Immature natural killer cell (primary cell): ENCODE measurements around the gene TP73. TPM values are rescaled to one million over a fixed set of nuclear protein-coding genes. Genes with fewer than 3 reads are reported as not detected.

Experiments
- DNase-seq, 3 donors: peaks; one replicate each; pipeline ENCODE4 v3.0.0; 2022; ENCODE audit warnings: mixed read lengths in 1 of 3
- H3K27ac Mint-ChIP-seq, 6 donors: one replicate each; pipeline ENCODE4 v1.8.0; 2020; ENCODE audit warnings: mixed read lengths in 6 of 6, mild to moderate bottlenecking in 5 of 6, inconsistent platforms in 4 of 6, moderate library complexity in 3 of 6
- H3K27me3 Mint-ChIP-seq, 3 donors: one replicate each; pipeline ENCODE4 v1.8.0; 2020 to 2021; ENCODE audit warnings: low read depth in 3 of 3, mild to moderate bottlenecking in 3 of 3, mixed read lengths in 3 of 3, moderate library complexity in 3 of 3, inconsistent platforms in 1 of 3
- H3K36me3 Mint-ChIP-seq, 3 donors: one replicate each; pipeline ENCODE4 v1.8.0; 2020; ENCODE audit warnings: mixed read lengths in 3 of 3, inconsistent platforms in 2 of 3, mild to moderate bottlenecking in 2 of 3
- H3K4me1 Mint-ChIP-seq, 2 donors: one replicate each; pipeline ENCODE4 v1.8.0; 2020; ENCODE audit warnings: inconsistent platforms in 2 of 2, mild to moderate bottlenecking in 2 of 2, mixed read lengths in 2 of 2, moderate library complexity in 1 of 2
- H3K4me3 Mint-ChIP-seq, 5 donors: one replicate each; pipeline ENCODE4 v1.8.0; 2020; ENCODE audit warnings: mild to moderate bottlenecking in 5 of 5, mixed read lengths in 5 of 5, inconsistent platforms in 3 of 5, moderate library complexity in 3 of 5
- H3K9me3 Mint-ChIP-seq, 6 donors: one replicate each; pipeline ENCODE4 v1.8.0; 2020; ENCODE audit warnings: mild to moderate bottlenecking in 6 of 6, mixed read lengths in 6 of 6, inconsistent platforms in 4 of 6, moderate library complexity in 3 of 6
- polyA plus RNA-seq, 3 donors: library from polyadenylated mRNA; unstranded; fragments of 300-500 nt; fragmentation: Illumina TruSeq; gene quantifications; one replicate each; pipeline ENCODE4 v1.2.3, GENCODE V29; 2021

Gene TP73
- polyA plus RNA-seq, 3 donors from 2014 or later, result not detected

GRCh38 chr1:3706651-3707297 is 54.5 kb downstream of the TP73 start:
- Mint-ChIP-seq H3K27me3 (peaks cover 0 to 9% (median 0%) of the 10 kb centered on the region in 3 donors), H3K4me3 (no peak overlapping the region), H3K9me3 (no peaks in the 10 kb centered on the region), H3K36me3 (no peaks in the 10 kb centered on the region), H3K27ac (no peak overlapping the region), H3K4me1 (peaks cover 3 to 6% of the 10 kb centered on the region in 2 donors)
- DNase-seq, result no peak

DNA sequence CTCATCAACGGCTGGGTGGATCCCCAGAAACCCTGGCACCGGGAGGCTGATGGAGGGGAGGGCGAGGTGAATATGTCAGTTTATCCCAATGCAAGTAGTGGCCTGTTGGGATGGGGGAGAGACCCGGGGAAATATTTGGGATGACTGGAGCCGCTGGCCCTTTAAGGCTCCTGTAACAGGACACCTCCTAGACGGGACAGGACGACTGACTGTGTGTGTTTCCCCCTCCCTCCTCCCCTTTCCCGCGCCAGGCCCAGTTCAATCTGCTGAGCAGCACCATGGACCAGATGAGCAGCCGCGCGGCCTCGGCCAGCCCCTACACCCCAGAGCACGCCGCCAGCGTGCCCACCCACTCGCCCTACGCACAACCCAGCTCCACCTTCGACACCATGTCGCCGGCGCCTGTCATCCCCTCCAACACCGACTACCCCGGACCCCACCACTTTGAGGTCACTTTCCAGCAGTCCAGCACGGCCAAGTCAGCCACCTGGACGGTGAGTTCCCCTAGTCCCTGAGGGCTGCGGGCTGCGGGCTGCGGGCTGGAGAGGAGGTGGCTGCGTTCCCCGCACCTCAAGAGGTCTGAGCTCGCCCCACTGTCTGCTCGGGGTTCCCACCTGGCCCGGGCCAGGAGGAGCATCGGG is 55.1 kb downstream of the TP73 start:
- DNase-seq, result no peak
- H3K27me3 Mint-ChIP-seq, result peaks cover 0 to 9% (median 0%) of the 10 kb centered on the region in 3 donors
- no peaks in the 10 kb centered on the region for H3K9me3 Mint-ChIP-seq
- no peak overlapping the region for H3K27ac Mint-ChIP-seq
- no peak overlapping the region for H3K4me3 Mint-ChIP-seq
- no peaks in the 10 kb centered on the region for H3K36me3 Mint-ChIP-seq
- H3K4me1 Mint-ChIP-seq, result peaks cover 3 to 6% of the 10 kb centered on the region in 2 donors

DNA sequence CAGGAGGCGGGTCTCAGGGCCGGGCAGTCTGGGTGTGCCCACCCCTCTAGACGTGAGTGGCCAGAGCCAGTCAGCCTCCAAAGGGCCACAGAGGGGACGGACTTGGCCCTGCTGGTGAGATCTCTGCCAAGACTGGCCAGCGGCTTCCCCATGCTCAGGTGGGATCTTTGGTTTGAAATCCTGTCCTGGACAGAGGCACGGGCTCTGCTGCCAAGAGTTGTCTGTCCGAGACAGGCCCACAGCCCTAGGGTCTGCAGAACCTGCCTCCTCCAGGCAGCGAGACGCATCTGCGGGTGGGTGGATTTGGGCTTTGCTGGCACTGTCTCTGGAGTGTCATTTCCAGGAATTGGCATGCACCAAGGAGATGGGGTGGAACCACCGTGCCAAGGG is 55.6 kb downstream of the TP73 start:
- Mint-ChIP-seq H3K4me3 (no peak overlapping the region), H3K4me1 (peaks cover 3 to 6% of the 10 kb centered on the region in 2 donors), H3K27ac (no peak overlapping the region), H3K9me3 (no peaks in the 10 kb centered on the region), H3K27me3 (peaks cover 0 to 9% (median 0%) of the 10 kb centered on the region in 3 donors), H3K36me3 (no peaks in the 10 kb centered on the region)
- DNase-seq, result no peak

- Mint-ChIP-seq H3K36me3 (no peaks in the 10 kb centered on the region), H3K27me3 (peaks cover 0 to 9% (median 0%) of the 10 kb centered on the region in 3 donors), H3K9me3 (no peaks in the 10 kb centered on the region), H3K4me3 (no peak overlapping the region), H3K4me1 (peaks cover 3 to 6% of the 10 kb centered on the region in 2 donors), H3K27ac (no peak overlapping the region)
- no peak for DNase-seq
Measured at GRCh38 chr1:3708791-3709190, 56.5 kb downstream of the TP73 start.

DNA sequence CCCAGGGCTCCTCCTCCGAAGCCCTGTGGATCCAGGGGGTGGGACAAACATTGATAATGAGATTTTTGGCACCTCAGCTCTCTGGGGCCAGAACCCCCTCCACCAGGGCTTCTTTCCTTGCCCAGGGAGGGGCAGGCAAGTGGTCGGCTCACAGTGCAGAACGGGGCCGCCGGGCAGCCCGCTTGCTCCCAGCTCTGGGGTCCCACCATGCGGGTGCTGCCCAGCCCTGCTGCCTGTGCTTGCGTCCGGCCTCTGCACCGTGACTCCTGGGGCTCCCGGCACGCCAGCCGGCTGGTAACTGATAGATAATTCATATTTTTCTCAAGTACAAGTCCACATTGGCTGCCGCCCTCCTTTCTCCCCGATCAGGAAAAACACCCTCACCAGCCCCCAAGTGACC is 57.9 kb downstream of the TP73 start:
- H3K4me1 Mint-ChIP-seq, result no peaks in the 10 kb centered on the region
- H3K9me3 Mint-ChIP-seq, result no peaks in the 10 kb centered on the region
- H3K27me3 Mint-ChIP-seq, result peaks cover 0 to 9% (median 0%) of the 10 kb centered on the region in 3 donors
- DNase-seq, result no peak
- no peak overlapping the region for H3K27ac Mint-ChIP-seq
- H3K4me3 Mint-ChIP-seq, result no peak overlapping the region
- no peaks in the 10 kb centered on the region for H3K36me3 Mint-ChIP-seq

DNA sequence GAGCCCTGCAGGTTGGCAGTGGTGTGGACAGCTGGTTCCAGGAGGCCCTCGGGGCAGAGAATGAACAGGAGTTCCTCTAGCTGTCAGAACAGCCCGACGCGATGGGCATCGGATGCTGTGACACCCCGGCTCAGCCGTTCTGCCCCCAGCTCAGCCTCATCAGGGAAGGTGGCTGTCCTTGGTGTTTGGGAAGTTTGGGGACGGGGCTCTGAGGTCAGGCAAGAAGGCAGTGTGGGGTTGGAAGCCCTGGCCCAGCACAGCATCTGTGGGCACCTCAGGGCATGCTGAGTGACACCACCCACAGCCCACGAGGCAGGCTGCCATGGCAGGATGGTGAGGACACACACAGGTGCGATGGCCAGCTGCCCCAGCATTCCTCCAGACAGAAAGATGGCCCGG is 59.1 kb downstream of the TP73 start:
- Mint-ChIP-seq H3K36me3 (no peaks in the 10 kb centered on the region), H3K27ac (no peak overlapping the region), H3K27me3 (peaks cover 0 to 9% (median 0%) of the 10 kb centered on the region in 3 donors)

DNA sequence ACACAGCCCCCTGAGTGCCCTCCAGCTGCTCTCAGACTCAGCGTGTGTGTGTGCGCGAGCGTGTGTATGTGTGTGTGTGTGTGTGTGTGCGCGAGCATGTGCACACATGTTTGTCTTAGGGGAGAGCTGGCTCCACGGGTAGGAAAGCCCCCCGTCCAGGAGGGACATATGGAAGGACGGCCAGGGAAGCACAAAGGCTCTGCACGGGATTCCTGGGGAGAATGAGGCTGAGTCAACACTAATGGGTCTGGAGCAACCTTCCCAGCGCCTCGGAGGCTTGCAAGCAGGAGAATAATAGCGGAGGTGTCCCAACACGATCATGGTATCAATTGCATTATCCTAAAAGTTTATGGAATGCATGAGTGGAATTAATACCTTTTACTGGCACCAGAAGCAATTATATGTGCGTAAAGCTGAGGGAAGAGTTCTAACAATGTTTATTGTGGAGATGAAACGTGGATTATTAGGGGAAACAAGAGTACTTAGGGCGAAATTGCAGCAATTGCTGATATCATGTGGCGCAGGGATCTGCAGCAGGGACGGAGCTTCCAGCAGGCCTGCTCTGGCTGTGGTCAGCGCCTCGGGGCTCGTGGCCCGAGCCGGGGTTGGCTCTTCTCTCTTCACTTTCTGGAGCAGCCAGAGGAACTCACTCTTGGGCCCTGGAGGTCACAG is 59.6 kb downstream of the TP73 start:
- no peak for DNase-seq
- Mint-ChIP-seq H3K4me3 (no peak overlapping the region), H3K27ac (no peak overlapping the region), H3K36me3 (no peaks in the 10 kb centered on the region), H3K4me1 (no peaks in the 10 kb centered on the region), H3K9me3 (no peaks in the 10 kb centered on the region), H3K27me3 (peaks cover 0 to 9% (median 0%) of the 10 kb centered on the region in 3 donors)

More for the DNA sequence above, 59.1 kb downstream of the TP73 start:
- no peak overlapping the region for H3K4me3 Mint-ChIP-seq
- H3K4me1 Mint-ChIP-seq, result no peaks in the 10 kb centered on the region
- no peaks in the 10 kb centered on the region for H3K9me3 Mint-ChIP-seq
- no peak for DNase-seq

DNA sequence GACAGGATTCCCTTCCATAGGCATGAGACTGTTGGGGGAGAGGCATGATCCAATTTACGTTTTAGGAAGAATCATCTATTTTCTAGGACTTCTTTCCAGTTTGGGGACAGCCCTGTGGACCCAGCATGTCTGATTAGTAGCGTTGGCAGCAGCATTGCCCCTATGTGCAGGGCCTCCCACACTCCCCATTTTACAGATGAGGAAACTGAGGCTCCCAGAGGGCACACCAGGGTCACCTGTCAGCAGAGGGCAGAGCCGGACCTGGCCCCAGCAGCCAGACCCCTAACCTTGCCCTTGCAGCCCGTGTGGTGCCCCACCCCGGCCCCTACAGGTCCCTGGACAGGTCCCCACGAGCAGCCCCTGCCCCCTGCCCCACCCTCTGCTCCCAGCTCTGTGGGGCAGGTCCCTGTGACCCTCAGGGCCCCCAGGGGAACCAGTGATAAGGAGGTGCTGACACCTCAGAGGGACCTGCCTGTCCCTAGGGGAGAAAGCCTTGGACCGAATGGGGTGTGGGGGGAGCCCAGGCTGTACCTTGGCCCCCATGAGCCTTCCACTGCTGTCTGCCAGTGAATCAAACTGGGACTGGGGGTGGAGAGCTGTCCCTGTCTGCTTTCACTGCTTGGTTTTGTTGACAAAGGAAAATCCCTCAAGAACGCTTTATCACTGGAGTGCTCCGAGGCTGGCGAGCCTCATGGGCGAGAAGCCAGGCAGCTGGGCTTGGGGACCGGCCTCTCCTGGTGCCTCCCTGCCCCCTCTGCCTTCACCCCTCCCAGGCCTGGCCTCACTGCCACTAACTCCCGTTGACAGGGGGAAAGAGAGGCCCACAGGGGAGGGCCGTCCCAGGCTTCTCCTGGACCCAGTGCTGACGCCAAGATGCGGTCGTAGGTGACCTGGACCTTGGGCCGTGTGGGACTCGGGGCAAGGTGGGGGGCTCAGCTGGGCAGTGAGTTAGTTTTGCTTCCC is 60.5 kb downstream of the TP73 start:
- Mint-ChIP-seq H3K4me3 (no peak overlapping the region), H3K27me3 (peaks cover 0 to 5% (median 0%) of the 10 kb centered on the region in 3 donors), H3K9me3 (no peaks in the 10 kb centered on the region), H3K4me1 (no peaks in the 10 kb centered on the region), H3K27ac (no peak overlapping the region), H3K36me3 (no peaks in the 10 kb centered on the region)
- DNase-seq, result no peak

DNA sequence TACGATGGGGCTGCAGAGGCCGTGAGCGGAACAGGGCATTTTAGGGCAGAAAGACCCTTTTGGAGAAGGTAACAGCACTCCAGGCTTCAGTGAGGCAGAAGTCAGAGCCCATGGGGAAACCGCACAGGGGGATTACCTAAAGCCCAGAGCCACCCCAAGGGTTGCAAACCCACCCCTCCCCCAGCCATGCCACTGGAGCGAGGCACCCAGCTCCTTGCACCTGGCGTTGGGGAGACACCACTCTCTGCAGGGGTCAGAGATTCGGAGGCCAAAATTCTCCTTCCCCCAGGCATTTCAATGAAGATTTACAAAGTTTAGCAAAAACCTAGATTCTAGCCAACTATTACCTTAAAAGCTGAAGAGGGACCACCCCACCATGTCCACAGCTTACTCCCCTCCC is 61.5 kb downstream of the TP73 start:
- no peak overlapping the region for H3K27ac Mint-ChIP-seq
- peaks cover 0 to 5% (median 0%) of the 10 kb centered on the region in 3 donors for H3K27me3 Mint-ChIP-seq

DNA sequence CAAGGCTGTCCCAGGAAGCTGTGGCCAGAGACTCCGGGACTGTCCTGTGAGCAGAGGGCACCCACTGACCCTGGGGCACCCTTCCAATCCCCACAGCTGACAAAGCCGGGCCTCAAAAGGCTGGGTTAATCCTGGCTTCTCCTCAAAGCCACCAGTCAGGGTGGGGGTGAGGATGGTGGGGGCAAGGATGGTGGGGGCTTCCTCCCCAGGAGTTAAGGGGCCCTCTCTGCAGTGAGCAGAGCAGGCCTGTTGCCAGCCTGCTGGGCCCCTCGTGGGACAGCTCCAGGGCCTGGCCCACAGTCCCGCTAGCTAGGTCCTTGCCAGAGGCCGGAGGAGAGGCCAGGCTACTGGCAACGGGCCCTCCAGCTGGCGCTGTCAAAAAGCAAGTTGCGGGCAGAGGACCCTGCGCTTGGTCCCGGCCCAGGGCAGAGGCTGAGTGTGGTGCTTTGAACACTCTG is 62.0 kb downstream of the TP73 start:
- peaks cover 0 to 4% (median 0%) of the 10 kb centered on the region in 3 donors for H3K27me3 Mint-ChIP-seq
- no peaks in the 10 kb centered on the region for H3K9me3 Mint-ChIP-seq
- no peak for DNase-seq
- no peak overlapping the region for H3K4me3 Mint-ChIP-seq
- H3K36me3 Mint-ChIP-seq, result no peaks in the 10 kb centered on the region
- no peaks in the 10 kb centered on the region for H3K4me1 Mint-ChIP-seq
- no peak overlapping the region for H3K27ac Mint-ChIP-seq

More for the DNA sequence above, 61.5 kb downstream of the TP73 start:
- Mint-ChIP-seq H3K4me1 (no peaks in the 10 kb centered on the region), H3K9me3 (no peaks in the 10 kb centered on the region), H3K36me3 (no peaks in the 10 kb centered on the region), H3K4me3 (no peak overlapping the region)
- DNase-seq, result no peak

DNA sequence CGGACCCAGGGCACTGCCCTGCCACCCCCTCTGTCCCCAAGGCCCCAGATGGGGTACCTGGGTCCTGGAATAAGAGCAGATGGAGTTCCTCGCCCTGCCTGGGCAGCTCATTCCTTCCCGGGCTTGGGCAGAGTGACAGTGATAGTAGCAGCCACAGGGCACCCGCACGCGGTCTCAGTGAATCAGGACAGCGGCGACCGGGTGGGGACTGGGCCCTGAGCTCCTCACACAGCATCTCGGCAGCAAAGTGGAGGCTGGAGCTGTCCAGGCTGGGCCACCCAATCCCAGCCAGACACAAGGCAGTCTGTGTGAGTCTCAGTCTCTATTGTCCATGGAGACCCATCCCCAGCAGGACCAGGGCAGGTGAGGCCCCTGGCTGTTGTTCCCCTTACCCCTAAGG is 62.5 kb downstream of the TP73 start:
- H3K4me1 Mint-ChIP-seq, result peaks cover 0 to 4% of the 10 kb centered on the region in 2 donors
- H3K9me3 Mint-ChIP-seq, result no peaks in the 10 kb centered on the region
- H3K36me3 Mint-ChIP-seq, result no peaks in the 10 kb centered on the region
- H3K27ac Mint-ChIP-seq, result no peak overlapping the region
- no peak for DNase-seq
- H3K27me3 Mint-ChIP-seq, result peaks cover 0 to 3% (median 2%) of the 10 kb centered on the region in 3 donors
- no peak overlapping the region for H3K4me3 Mint-ChIP-seq

DNA sequence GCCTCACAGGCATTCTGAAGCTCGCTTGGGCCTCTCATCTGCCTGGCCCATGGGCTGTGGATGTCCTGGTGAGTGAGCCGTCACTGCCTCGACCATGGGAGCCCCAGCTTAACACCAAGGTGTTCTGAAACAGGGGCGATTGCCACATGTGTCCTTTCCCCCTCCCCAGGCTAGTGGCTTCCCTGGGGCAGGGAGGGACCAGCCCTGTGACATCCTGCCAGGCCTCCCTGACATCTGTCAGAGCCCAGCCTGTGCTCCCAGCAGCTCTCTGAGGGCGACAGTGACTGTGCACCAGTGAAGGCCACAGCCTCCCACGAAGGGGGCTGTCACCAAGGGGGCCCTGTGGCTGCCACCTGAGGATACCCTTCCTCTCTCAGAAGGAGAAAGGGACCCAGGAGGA is 64.0 kb downstream of the TP73 start:
- no peak overlapping the region for H3K27ac Mint-ChIP-seq

GRCh38 chr1:3717041-3717714 is 64.9 kb downstream of the TP73 start:
- H3K4me1 Mint-ChIP-seq, result peaks cover 0 to 12% of the 10 kb centered on the region in 2 donors
- no peak for DNase-seq
- no peaks in the 10 kb centered on the region for H3K9me3 Mint-ChIP-seq
- H3K4me3 Mint-ChIP-seq, result no peak overlapping the region
- H3K27ac Mint-ChIP-seq, result no peak overlapping the region
- H3K27me3 Mint-ChIP-seq, result peaks cover 0 to 4% (median 2%) of the 10 kb centered on the region in 3 donors
- H3K36me3 Mint-ChIP-seq, result no peaks in the 10 kb centered on the region

More for the DNA sequence above, 64.0 kb downstream of the TP73 start:
- Mint-ChIP-seq H3K4me3 (no peak overlapping the region), H3K4me1 (peaks cover 0 to 9% of the 10 kb centered on the region in 2 donors), H3K27me3 (peaks cover 0 to 4% (median 2%) of the 10 kb centered on the region in 3 donors), H3K9me3 (no peaks in the 10 kb centered on the region), H3K36me3 (no peaks in the 10 kb centered on the region)
- DNase-seq, result no peak
